ENCODE measurements around the gene MACF1.
A peak's percentile ranks its signal among the peaks of the same experiment; 100 is the strongest.

Gene MACF1

DNA sequence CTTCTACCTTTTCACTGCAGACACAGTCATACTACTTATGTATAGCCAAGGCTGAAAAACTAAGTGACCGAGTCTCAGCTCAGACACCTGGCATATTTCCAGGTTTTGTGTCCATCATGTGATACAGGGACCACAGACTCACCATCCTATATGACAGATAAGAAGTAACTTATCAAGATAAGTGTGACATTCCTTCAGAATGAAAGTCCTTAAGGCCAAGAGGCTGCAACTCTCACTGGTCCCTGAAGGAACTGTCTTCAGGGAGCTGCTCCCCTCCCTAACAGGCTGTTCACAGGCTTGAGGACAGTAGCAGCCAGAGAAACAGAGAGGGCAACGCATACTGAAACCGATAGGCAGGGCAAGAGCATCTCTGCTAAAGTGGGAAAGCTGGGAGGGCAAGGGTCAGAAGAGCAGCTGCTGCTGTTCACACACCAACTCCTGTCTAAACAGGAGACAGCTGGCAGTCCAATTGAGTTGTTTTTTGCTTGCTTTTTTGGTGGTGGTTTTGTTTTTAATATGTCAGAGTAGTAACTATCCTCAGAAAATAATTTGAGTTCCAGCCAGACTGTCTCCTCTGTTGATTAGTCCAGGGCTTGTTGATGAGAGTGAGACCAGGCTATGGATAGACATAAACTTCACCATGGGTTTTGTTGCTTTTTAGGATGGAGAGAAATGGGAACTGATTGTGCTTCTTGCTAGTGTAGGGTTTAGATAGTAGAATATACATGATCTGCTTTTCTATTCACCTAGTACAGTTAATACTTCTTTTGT lies 67.7 kb downstream of the MACF1 start:
- H3K9me3 Mint-ChIP-seq, result no peaks in the 10 kb centered on the region
- no peak for ATAC-seq (ENCODE audit: low read depth)
- no peak for DNase-seq (ENCODE audit: low spot score in 2 of 2)
- H3K4me1 Mint-ChIP-seq, result peaks cover 50% of the 10 kb centered on the region
- peaks cover 3% of the 10 kb centered on the region for H3K36me3 Mint-ChIP-seq
- no peak overlapping the region for H3K4me3 Mint-ChIP-seq
- no peak overlapping the region for H3K27ac Mint-ChIP-seq
- no peaks in the 10 kb centered on the region for H3K27me3 Mint-ChIP-seq

DNA sequence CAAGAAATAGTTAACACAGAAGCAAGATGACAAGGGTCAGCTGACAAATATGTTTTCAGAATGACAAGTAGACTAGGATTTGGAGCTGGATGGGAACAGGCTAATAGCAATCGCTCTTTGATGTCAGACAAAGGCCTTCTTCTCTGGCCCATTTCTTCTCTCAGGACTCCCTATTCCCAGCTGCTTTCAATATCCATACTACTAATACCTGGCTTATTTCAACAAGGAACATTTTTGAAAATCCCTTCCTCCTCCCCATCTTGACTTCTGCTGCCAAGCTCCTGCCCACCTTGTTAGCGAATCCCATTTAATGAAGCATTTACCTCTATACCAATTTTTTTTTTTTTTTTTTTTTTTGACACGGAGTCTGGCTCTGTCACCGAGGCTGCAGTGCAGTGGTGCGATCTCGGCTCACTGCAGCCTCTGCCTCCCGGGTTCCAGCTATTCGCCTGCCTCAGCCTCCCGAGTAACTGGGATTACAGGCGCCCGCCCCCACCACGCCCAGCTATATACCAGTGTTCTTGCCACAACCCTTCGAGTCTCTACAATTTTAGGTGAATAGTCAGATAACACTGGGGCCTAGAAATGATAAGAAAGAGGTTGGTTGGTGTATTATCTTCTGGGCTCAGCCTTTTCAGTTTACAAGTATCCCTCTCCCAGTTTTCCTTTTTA lies 68.4 kb downstream of the MACF1 start:
- Mint-ChIP-seq H3K27ac (no peak overlapping the region), H3K4me1 (peaks cover 54% of the 10 kb centered on the region), H3K9me3 (no peaks in the 10 kb centered on the region), H3K4me3 (no peak overlapping the region), H3K36me3 (peaks cover 3% of the 10 kb centered on the region), H3K27me3 (no peaks in the 10 kb centered on the region)
- ATAC-seq (ENCODE audit: low read depth) (no peak), DNase-seq (ENCODE audit: low spot score in 2 of 2) (no peak)

DNA sequence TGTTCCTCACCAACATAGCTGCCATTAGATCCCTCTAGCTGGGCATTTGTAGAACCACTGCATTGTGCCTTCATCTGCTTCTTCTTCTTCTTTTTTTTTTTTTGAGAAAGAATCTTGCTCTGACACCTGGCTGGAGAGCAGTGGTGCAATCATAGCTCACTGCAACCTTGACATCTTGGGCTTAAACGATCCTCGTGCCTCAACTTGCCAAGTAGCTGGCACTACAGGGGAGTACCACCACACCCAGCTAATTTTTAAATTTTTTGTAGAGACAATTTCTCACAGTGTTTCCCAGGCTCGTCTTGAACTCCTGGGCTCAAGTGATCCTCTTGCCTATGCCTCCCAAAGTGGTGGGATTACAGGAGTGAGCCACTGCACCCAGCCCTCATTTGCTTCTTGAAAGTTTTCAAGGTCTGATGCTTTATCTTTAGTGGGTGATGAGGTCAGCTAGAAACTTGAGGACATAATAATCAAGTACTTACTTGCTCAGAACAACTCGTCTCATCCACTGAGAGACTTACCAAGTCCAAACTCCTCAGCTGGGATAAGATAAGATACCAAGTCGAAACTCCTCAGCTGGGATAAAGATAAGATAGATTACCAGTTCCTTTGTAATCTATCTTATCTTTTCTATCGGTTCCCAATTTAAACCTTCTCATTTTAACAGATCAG lies 71.5 kb downstream of the MACF1 start:
- Mint-ChIP-seq H3K27ac (no peak overlapping the region), H3K27me3 (no peaks in the 10 kb centered on the region), H3K36me3 (no peaks in the 10 kb centered on the region), H3K9me3 (no peaks in the 10 kb centered on the region), H3K4me3 (no peak overlapping the region), H3K4me1 (peaks cover 30% of the 10 kb centered on the region)
- DNase-seq (ENCODE audit: low spot score in 2 of 2) (no peak), ATAC-seq (ENCODE audit: low read depth) (no peak)

DNA sequence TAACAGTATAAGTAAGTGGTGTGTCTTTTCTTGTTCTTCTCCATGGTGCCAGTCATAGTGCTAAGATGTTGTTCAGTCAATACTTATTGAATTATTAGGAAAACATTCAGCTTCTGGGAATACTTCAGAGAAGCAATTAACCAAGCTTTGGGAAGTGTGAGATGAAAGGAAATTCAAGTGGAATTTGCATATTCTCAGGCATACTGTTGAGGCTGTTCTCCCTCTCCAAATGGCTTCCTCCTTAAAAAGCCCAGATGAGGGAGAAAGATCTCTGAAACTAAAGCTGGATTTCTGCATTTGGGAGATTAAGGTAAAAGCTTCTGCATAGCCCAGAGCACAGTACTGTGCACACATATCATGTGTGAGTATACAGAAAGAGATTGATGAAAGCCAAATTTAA lies 73.4 kb downstream of the MACF1 start:
- H3K27ac Mint-ChIP-seq, result peak overlapping the region; percentile 15
- H3K27me3 Mint-ChIP-seq, result no peaks in the 10 kb centered on the region
- DNase-seq (ENCODE audit: low spot score in 2 of 2) (no peak), ATAC-seq (ENCODE audit: low read depth) (no peak)
- H3K9me3 Mint-ChIP-seq, result no peaks in the 10 kb centered on the region
- no peak overlapping the region for H3K4me3 Mint-ChIP-seq
- H3K4me1 Mint-ChIP-seq, result peaks cover 13% of the 10 kb centered on the region
- H3K36me3 Mint-ChIP-seq, result peaks cover 5% of the 10 kb centered on the region

DNA sequence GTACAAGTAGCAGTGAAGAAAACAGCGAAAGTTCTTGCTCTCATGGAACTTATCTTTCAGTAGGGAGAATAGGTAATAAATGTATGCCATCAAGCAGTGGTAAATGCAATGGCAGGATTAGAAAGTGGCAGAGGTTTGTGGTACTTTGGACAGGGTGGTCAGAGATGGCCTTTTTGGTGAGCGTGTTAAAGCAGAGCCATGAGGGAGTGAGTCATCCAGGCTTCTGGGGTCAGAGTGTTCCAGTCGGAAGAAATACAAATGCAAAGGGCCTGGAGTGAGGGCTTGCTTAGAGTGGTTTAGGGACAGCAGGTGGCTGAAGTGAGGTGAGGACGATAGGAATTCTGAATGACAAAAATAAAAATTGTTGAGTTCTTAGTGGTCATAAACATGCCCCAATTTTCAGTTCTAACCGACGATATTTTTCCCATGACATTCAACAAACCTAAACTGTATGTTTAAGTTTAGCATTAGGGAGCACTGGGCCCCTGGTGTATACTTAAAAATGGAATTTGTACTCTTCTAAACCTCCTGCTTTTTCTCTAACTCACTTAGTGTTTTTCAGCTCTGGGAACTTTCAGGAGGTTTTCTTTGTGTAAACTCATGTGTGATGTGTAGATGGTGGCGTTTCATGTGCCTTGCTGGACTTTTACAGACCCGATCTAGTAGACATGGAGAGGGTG lies 78.2 kb downstream of the MACF1 start:
- Mint-ChIP-seq H3K4me3 (no peak overlapping the region), H3K4me1 (peaks cover 5% of the 10 kb centered on the region), H3K36me3 (peaks cover 26% of the 10 kb centered on the region), H3K27ac (no peak overlapping the region), H3K27me3 (no peaks in the 10 kb centered on the region), H3K9me3 (no peaks in the 10 kb centered on the region)
- ATAC-seq (ENCODE audit: low read depth), result no peak
- DNase-seq (ENCODE audit: low spot score in 2 of 2), result no peak

DNA sequence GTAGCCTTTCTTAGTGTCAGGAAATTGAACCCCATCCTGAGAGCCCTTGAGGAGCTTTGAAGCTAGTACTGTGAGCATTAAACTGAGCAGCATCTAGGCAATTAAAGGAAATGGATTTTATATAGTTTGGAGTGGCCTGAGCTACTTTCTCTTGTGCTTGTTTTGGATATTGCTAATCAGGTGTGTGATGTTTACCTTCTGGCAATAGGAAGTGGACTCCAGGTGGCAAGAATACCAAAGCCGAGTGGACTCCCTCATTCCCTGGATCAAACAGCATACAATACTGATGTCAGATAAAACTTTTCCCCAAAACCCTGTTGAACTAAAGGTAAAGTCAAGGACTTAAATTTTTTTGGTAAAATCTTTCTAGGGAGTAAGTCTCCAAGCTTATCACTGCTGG lies 79.4 kb downstream of the MACF1 start:
- no peak for ATAC-seq (ENCODE audit: low read depth)
- Mint-ChIP-seq H3K4me1 (no peaks in the 10 kb centered on the region), H3K4me3 (no peak overlapping the region), H3K27me3 (no peaks in the 10 kb centered on the region), H3K36me3 (peaks cover 28% of the 10 kb centered on the region), H3K27ac (no peak overlapping the region), H3K9me3 (no peaks in the 10 kb centered on the region)
- no peak for DNase-seq (ENCODE audit: low spot score in 2 of 2)

DNA sequence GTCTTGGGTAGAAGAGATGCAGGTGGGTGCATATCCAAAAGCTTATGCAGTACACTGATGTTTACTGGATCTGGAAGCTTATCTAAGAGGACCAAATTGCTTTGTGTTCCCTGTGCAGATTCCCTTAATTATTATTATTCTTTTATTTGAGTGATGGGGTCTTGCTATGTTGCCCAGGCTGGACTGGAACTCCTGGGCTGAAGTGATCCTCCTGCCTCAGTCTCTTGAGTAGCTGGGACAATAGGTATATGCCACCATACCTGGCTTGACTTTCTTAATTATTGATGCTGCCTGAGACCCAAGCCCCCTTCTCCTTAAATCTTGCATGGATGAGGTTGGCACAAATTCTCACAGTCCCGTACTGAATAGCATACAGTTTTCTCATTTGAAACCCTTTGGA lies 83.0 kb downstream of the MACF1 start:
- no peaks in the 10 kb centered on the region for H3K27me3 Mint-ChIP-seq

DNA sequence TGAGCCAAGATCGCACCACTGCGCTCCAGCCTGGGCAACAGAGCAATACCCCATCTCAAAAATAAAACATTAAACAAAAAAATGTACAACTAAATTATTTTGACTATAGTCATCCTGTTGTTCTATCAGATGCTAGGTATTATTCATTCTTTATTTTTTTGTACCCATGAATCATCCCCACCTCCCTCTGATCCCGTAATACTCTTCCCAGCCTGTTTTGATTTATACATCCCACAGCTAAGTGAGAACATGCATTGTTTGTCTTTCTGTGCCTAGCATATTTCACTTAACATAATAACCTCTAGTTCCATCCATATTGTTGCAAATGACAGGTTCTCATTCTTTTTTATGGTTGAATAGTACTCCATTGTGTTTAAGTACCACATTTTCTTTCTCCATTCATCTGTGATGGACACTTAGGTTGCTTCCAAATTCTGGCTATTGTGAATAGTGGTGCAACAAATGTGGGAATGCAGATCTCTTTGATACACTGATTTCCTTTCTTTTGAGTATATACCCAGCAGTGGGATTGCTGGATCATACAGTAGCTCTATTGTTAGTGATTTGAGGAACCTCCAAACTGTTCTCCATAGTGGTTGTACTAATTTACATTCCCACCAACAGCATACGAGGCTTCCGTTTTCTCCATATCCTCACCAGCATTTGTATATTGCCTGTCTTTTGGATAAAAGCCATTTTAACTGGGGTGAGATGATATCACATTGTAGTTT lies 84.4 kb downstream of the MACF1 start:
- no peaks in the 10 kb centered on the region for H3K4me1 Mint-ChIP-seq
- H3K36me3 Mint-ChIP-seq, result peaks cover 42% of the 10 kb centered on the region
- ATAC-seq (ENCODE audit: low read depth), result no peak

More for the DNA sequence above, 83.0 kb downstream of the MACF1 start:
- Mint-ChIP-seq H3K4me3 (no peak overlapping the region), H3K27ac (no peak overlapping the region), H3K9me3 (no peaks in the 10 kb centered on the region), H3K4me1 (no peaks in the 10 kb centered on the region), H3K36me3 (peaks cover 40% of the 10 kb centered on the region)
- ATAC-seq (ENCODE audit: low read depth), result no peak
- no peak for DNase-seq (ENCODE audit: low spot score in 2 of 2)

DNA sequence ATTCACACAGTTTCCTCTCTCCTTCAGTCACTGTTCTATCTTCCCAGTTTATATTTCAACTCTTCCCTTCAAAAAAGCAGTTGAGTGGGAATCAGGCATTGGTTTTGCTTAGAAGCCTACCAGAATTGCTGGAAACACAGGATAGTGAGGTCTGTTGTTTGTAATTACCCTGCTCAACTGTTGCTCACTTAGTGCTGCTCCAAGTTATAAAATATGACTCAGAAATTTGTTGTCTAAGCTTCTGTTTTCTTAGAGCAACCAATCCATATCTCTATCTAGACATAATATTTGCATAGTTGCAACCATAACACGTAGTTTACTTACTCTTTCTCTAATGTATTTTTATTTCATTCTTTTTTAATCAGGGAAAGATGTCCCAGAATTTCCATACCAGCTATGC lies 87.9 kb downstream of the MACF1 start:
- H3K27me3 Mint-ChIP-seq, result no peaks in the 10 kb centered on the region
- DNase-seq (ENCODE audit: low spot score in 2 of 2) (no peak), ATAC-seq (ENCODE audit: low read depth) (no peak)
- no peaks in the 10 kb centered on the region for H3K4me1 Mint-ChIP-seq
- H3K36me3 Mint-ChIP-seq, result peaks cover 42% of the 10 kb centered on the region
- H3K4me3 Mint-ChIP-seq, result no peak overlapping the region
- H3K27ac Mint-ChIP-seq, result no peak overlapping the region
- H3K9me3 Mint-ChIP-seq, result no peaks in the 10 kb centered on the region

More for the DNA sequence above, 84.4 kb downstream of the MACF1 start:
- H3K27me3 Mint-ChIP-seq, result no peaks in the 10 kb centered on the region
- H3K9me3 Mint-ChIP-seq, result no peaks in the 10 kb centered on the region
- no peak overlapping the region for H3K4me3 Mint-ChIP-seq
- DNase-seq (ENCODE audit: low spot score in 2 of 2), result no peak
- H3K27ac Mint-ChIP-seq, result no peak overlapping the region

DNA sequence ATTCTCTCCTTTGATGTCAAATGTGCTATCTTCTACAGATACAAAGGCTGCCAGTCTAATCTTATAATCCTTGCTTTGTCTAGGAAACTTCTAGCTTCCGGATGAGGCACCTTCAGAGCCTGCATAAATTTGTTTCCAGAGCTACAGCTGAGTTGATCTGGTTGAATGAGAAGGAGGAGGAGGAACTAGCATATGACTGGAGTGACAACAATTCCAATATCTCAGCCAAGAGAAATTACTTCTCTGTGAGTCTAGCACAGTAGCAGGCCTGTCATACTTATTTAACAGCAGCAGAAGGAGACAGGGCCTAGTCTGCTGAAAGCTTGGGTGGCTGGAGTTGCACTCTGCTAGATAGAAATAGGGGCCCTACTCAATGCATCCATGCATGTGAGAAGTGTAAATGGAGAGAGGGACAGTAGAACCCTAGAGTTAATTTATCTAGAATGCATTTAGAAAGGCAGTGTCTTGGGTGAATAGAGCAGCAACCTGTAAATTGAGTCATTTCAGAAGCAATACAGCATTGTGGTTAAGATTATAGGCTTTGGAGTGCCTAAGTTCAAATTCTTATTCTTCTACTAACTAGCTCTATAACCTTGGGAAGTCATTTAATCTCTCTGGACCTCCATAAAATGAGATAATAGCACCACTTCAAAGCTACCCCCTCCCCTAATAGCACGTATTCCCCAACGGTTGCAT lies 89.0 kb downstream of the MACF1 start:
- no peaks in the 10 kb centered on the region for H3K9me3 Mint-ChIP-seq
- no peaks in the 10 kb centered on the region for H3K27me3 Mint-ChIP-seq
- no peak overlapping the region for H3K4me3 Mint-ChIP-seq
- peaks cover 46% of the 10 kb centered on the region for H3K36me3 Mint-ChIP-seq
- DNase-seq (ENCODE audit: low spot score in 2 of 2) (no peak), ATAC-seq (ENCODE audit: low read depth) (no peak)
- no peaks in the 10 kb centered on the region for H3K4me1 Mint-ChIP-seq
- no peak overlapping the region for H3K27ac Mint-ChIP-seq

DNA sequence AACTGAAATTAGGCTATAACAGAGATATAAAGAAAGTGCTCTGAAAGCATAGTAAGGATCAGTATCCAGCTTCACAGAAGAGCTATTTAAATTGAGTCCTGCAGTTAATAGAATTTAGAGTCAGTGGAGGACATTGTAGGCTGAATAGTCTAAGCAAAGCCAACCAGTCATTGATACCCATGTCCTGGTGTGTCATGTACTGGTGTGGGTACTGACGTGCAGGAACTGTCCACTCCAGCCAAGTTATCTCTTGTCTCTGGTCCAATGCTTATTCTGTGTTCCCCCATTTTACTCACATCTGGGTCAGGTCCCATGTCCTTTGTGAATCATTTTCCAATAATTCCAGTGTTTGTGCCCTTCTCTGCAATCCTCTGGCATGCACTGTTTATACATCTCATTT lies 90.0 kb downstream of the MACF1 start:
- Mint-ChIP-seq H3K27me3 (no peaks in the 10 kb centered on the region), H3K9me3 (no peaks in the 10 kb centered on the region), H3K27ac (no peak overlapping the region), H3K36me3 (peaks cover 46% of the 10 kb centered on the region), H3K4me1 (no peaks in the 10 kb centered on the region), H3K4me3 (no peak overlapping the region)
- DNase-seq (ENCODE audit: low spot score in 2 of 2) (no peak), ATAC-seq (ENCODE audit: low read depth) (no peak)

DNA sequence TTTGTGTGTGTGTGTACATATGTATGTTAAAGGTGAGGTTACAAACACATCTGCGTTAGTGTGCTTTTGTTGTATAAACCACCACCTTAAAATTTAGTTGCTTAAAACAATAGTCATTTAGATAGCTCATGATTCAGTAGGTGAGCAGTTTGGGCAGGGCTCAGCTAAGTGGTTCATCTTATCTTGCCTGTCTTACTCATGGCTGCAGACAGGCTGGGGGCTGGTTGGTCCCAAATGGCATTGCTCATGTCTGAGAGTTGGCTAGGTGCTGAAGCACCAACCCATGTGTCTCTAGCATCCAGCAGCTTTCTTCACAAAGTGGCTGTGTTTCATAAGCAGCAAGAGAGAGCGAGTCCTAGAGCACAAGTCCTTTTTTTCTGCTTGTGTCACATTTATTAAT lies 91.4 kb downstream of the MACF1 start:
- no peak for ATAC-seq (ENCODE audit: low read depth)
- no peaks in the 10 kb centered on the region for H3K4me1 Mint-ChIP-seq
- no peak overlapping the region for H3K27ac Mint-ChIP-seq
- DNase-seq (ENCODE audit: low spot score in 2 of 2), result no peak
- peaks cover 49% of the 10 kb centered on the region for H3K36me3 Mint-ChIP-seq
- no peaks in the 10 kb centered on the region for H3K27me3 Mint-ChIP-seq
- H3K9me3 Mint-ChIP-seq, result no peaks in the 10 kb centered on the region
- no peak overlapping the region for H3K4me3 Mint-ChIP-seq

DNA sequence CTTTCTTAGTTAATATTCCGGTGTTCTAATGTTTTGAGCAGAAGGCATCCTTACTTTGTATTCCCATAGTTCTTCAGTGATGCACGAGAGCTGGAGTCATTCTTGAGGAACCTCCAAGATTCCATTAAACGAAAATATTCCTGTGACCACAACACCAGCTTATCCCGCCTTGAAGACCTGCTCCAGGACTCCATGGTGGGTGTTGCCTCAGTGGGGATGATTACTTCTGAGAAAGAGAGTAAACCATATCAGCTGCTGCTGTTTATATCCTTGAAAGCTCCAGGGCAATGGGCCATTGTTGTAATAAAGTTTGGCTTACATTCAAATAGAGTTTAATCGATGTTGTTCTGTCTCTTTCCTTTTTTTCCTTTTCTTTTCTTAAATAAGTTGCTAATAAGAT lies 93.1 kb downstream of the MACF1 start:
- no peak for DNase-seq (ENCODE audit: low spot score in 2 of 2)
- Mint-ChIP-seq H3K9me3 (no peaks in the 10 kb centered on the region), H3K27me3 (no peaks in the 10 kb centered on the region), H3K27ac (no peak overlapping the region), H3K4me3 (no peak overlapping the region), H3K4me1 (no peaks in the 10 kb centered on the region), H3K36me3 (peaks cover 48% of the 10 kb centered on the region)
- no peak for ATAC-seq (ENCODE audit: low read depth)

Data from memory B cell (primary cell).